Gastroesophageal sphincter (tissue), 3 donors: ENCODE measurements around the gene PRAMEF12.
"Not testable (repeated sequence)": the region's sequence is repeated elsewhere in the genome, so short reads cannot be mapped to it uniquely, and the experiment has no call there.

Experiments
- POLR2AphosphoS5 ChIP-seq: sonication (generic); formaldehyde crosslinking; IDR thresholded peaks from one replicate; pipeline ENCODE4 v1.6.1; 2017; ENCODE audit warnings: antibody characterized with exemption
- TF ChIP-seq, protein P1 (sequence below), 4 experiments: fragments of 200-600 bp in 2 of 4; fragments of 450-650 bp in 2 of 4; sonication (generic) in 1 of 4; IDR thresholded peaks; one replicate each; pipeline ENCODE4 v1.5.1; 2017 to 2019; ENCODE audit warnings: antibody characterized with exemption in 4 of 4, mild to moderate bottlenecking in 2 of 4, moderate library complexity in 2 of 4

DNA sequence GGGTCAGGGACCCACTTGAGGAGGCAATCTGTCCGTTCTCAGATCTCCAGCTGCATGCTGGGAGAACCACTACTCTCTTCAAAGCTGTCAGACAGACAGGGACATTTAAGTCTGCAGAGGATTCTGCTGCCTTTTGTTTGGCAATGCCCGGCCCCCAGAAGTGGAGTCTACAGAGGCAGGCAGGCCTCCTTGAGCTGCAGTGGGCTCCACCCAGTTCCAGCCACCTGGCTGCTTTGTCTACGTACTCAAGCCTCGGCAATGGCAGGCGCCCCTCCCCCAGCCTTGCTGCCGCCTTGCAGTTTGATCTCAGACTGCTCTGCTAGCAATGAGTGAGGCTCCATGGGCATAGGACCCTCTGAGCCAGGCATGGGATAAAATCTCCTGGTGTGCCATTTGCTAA is 45.5 kb downstream of the PRAMEF12 start:
- TF ChIP-seq, protein P1, sequence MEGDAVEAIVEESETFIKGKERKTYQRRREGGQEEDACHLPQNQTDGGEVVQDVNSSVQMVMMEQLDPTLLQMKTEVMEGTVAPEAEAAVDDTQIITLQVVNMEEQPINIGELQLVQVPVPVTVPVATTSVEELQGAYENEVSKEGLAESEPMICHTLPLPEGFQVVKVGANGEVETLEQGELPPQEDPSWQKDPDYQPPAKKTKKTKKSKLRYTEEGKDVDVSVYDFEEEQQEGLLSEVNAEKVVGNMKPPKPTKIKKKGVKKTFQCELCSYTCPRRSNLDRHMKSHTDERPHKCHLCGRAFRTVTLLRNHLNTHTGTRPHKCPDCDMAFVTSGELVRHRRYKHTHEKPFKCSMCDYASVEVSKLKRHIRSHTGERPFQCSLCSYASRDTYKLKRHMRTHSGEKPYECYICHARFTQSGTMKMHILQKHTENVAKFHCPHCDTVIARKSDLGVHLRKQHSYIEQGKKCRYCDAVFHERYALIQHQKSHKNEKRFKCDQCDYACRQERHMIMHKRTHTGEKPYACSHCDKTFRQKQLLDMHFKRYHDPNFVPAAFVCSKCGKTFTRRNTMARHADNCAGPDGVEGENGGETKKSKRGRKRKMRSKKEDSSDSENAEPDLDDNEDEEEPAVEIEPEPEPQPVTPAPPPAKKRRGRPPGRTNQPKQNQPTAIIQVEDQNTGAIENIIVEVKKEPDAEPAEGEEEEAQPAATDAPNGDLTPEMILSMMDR (IDR thresholded peaks at IDR 0.05), result not testable (repeated sequence)
- TF ChIP-seq POLR2AphosphoS5, result not testable (repeated sequence)
